Measurements from ENCODE around the gene NUP43.
"Not testable (repeated sequence)": the region's sequence is repeated elsewhere in the genome, so short reads cannot be mapped to it uniquely, and the experiment has no call there.

The NUP43 gene, protein sequence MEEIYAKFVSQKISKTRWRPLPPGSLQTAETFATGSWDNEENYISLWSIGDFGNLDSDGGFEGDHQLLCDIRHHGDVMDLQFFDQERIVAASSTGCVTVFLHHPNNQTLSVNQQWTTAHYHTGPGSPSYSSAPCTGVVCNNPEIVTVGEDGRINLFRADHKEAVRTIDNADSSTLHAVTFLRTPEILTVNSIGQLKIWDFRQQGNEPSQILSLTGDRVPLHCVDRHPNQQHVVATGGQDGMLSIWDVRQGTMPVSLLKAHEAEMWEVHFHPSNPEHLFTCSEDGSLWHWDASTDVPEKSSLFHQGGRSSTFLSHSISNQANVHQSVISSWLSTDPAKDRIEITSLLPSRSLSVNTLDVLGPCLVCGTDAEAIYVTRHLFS

DNA sequence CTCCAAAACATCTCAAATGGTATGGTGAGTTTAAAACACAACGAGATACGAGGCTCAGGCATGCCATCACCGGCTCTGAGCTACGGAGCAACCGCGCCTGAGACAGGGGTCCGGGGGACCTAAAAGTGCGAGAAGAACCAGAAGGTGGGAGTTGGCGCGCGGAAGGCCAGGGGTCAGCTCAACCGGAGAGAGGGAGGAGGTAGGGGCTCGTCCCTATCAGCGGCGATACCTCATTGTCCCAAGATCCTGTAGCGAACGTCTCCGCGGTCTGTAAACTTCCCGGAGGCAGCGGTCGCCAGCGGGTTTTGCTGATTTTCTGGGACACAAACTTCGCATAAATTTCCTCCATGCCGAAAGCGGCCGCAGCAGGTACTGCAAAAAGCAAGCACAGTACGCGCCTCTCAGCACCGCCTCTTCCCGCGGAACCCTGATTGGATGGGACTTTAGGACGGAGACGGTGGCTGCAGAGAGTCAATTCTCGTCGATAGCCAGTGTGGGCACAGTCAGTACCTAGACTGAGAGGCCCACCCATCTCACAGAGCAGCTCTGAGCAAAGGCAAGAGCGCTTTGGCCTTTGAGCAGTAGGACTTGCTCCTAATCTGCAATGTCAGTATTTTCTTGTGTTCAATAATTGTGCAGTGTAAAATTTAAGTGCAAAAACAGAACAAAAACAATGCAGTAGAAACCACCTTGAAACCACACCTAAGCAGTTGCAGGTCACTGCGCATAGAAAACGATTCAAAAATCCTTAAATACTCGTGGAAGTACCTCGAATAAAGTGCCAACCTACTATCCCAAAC is at the start of gene NUP43:
Gene NUP43, minus strand, starts transcription at position 383 of the 800 bp plus-strand sequence. Its CDS starts 34 bp downstream, at position 349.
- DNase-seq (ENCODE audit: low read depth in 2 of 2): peak; percentile 90 to 92

DNA sequence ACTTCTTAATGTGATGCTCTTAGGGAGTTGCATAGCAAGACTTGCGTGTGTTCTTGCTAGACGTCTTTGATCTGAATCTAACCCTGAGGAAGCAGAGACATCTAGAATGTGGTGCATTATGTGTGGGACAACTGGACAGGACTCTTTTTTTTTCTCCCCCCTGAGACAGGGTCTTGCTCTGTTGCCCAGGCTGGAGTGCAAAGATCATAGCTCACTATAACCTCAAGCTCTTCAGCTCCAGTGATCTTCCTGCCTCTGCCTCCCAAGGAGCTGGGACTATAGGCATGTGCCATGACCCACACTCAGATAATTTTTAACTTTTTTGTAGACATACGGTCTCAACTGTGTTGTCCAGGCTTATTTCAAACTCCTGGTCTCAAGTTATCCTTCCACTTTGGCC is 37.2 kb upstream of the NUP43 start:
- DNase-seq (ENCODE audit: low read depth in 2 of 2): no peak

DNA sequence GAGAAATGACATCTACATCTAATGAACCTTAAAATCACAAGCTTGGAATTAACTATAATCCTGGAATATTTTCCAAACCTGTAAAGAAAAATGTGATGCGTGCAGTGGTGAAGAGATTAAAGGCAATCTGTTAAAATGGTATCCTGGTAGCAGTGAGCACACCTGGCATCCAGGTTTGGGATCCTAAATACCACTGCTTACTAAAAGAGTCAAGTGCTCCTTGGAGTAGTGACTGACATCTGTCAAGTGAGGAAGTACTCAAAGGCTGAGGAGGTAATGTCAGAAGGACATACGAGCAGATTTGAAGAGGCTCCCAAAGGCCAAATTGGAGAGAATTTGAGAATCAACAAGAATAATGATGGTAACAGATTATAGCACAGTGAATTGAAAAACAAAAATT is 36.0 kb upstream of the NUP43 start:
- no peak for DNase-seq (ENCODE audit: low read depth in 2 of 2)

DNA sequence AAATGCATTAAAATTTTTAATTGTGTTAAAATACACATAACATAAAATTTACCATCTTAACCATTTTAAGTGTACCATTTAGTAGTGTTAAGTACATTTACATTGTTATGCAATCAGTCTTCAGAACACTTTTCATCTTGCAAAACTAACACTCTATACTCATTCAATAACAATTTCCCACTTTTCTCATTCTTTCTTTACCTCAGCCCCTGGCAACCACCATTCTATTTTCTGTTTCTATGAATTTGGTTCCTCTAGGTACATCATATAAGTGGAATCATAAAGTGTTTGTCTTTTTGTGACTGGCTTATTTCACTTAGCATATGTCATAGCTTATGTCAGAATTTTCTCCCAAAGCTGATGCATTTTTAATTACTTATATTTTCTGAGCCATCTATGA is 35.4 kb upstream of the NUP43 start:
- DNase-seq (ENCODE audit: low read depth in 2 of 2): no peak

DNA sequence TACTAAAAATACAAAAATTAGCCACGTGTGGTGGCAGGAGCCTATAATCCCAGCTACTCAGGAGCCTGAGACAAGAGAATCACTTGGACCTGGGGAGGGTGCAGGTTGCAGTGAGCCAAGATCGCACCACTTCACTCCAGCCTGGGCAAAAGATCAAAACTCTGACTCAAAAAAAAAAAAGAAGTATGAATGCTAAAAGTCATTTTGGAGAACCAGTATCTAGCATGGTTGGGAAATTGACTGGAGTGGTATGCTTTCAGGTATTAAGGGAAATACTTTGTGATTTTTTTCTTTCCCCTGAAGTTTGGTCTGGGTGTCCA is 33.3 kb upstream of the NUP43 start:
- DNase-seq (ENCODE audit: low read depth in 2 of 2): no peak

DNA sequence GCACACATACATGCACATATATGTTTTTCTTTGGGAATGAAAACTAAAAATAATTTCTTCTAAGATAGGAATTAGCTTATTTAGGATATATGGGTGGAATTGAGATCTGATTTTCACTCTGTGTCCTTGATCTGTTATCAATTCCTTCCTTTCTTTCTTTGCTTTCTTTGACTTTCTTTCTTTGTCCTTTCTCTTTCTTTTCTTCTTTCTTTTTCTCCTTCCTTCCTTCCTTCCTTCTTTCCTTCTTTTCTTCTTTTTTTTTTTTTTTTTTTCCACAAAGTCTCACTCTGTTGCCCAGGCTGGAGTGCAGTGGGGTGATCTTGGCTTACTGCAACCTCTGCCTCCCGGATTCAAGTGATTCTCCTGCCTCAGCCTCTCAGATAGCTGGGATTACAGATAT is 31.3 kb upstream of the NUP43 start:
- DNase-seq (ENCODE audit: low read depth in 2 of 2): no peak

DNA sequence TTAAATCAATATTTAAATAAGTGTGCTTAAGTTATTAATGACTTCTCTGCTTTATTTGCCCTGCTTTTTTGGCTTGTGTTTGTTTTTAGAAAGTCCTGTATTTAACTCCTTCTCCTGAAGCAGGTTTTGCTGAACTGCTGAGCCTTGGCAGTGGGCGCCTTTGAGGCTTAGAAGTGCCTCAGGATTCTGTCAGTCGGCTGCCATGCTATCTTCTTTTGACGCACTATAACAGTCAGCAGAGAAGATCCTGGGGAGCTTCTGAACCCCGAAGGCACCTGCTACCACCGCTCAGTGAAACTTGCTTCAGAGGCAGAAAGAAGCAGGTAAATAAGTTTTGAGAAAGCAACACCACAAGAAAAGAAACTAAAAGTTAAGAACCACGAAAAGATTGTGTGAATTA is 25.6 kb upstream of the NUP43 start:
- no peak for DNase-seq (ENCODE audit: low read depth in 2 of 2)

DNA sequence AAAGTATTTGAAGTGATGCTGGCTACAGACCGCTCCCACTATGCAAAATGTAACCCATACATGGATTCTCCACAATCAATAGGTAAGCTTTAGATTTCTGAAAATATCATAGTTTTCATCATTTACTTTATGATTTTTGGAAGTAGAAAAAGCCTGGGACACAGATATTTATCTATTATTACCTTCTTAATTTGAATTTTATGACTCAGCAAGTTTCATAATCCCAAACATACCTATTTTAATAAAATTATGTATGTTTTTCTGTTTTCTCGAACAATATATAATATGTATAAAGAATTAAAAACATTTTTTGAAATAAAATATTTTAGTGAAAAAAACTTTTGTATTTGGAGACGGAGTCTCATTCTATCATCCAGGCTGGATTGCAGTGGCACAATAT is 24.9 kb upstream of the NUP43 start:
- DNase-seq (ENCODE audit: low read depth in 2 of 2): no peak

DNA sequence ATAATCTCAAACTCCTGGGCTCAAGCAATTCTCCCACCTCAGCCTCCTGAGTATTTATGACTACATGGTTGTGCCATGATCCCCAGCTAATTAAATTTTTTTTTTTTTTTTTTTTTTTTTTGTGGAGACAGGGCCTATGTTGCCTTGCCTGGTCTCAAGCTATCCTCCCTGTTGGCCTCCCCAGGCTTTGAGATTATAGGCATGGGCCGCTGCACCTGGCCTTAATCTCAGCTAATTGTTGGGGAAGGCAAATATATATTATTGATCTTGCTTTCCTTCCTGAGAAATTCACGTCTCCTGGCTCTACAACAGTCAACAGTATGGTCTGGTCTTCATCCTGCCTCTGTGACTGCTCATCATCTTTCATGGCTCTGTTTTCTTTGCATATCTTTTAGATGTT is 23.3 kb upstream of the NUP43 start:
- DNase-seq (ENCODE audit: low read depth in 2 of 2): no peak

DNA sequence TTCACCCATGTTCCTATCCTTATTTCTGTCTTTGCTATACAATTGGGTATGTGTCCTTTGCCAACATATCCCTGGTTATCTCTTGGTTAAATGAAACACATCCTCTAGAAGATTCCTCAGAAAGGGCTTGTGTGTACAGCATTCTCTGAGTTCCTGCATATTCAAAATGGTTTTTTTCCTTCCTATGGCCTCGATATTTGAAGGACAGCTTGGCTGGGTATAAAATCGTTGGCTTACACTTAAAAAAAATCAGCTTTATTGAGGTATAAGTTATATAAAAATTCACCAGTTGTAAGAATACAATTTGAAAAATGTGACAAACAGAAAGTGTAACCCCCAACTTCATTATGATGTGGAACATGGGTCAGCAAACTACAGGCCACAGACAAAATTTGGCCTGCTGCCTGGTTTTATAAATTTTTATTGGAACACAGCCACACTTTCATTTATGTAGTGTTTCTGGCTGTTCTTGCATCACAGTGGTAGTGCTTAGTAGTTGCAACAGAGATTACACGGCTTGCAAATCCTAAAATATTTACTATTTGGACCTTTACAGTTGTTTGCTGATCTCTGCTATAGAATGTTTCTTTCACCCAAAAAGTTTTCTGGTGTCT is 19.9 kb upstream of the NUP43 start:
- no peak for DNase-seq (ENCODE audit: low read depth in 2 of 2)

DNA sequence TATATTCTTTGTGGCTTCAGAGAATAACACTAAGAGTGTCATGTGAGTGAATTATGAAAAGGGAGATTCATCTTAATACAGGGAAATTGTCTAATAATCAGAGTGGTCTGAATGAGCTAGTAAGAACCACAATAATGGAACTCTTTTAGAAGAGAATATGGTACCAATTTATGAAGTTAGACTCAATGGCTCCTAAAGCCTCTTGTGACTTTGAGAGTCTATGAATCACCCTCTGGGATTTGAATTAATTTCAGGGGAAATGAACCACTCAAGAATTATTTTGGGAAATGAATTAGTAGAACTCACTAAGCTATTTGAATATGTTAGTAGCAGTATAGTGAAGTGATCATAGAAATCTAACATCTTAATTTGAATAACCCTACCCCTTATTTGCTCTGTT is 17.5 kb upstream of the NUP43 start:
- no peak for DNase-seq (ENCODE audit: low read depth in 2 of 2)

DNA sequence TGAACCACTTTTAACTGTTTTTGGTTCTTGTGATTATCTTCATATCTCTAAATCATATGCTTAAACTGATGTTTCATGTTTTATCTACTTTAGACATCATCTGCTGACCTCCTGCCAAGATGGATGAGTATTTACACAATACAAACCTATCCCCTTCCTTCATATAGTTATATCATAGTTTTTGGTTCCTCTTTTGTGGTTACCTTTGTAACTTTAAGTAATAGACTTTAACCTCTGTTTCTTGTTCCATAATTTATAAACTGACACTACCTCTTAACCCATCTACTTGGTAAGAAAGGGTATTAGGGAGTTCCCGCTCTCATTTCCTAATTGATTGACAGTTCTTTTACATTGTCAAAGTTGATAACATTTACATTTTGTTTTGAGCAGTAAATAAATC is 15.1 kb upstream of the NUP43 start:
- DNase-seq (ENCODE audit: low read depth in 2 of 2): no peak

DNA sequence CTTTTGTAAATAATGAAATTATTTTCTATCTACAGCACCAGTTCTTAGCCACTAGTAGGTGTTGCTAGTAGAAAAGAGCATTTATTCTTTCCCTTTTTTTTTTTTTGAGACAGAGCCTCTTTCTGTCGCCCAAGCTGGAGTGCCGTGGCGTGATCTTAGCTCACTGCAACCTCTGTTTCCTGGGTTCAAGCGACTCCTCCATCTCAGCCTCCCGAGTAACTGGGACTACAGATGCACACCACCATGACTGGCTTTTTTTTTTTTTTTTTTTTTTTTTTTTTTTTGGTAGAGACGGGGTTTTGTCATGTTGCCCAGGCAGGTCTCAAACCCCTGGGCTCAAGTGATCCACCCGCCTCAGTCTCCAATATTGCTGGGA is 9.9 kb upstream of the NUP43 start:
- no peak for DNase-seq (ENCODE audit: low read depth in 2 of 2)

DNA sequence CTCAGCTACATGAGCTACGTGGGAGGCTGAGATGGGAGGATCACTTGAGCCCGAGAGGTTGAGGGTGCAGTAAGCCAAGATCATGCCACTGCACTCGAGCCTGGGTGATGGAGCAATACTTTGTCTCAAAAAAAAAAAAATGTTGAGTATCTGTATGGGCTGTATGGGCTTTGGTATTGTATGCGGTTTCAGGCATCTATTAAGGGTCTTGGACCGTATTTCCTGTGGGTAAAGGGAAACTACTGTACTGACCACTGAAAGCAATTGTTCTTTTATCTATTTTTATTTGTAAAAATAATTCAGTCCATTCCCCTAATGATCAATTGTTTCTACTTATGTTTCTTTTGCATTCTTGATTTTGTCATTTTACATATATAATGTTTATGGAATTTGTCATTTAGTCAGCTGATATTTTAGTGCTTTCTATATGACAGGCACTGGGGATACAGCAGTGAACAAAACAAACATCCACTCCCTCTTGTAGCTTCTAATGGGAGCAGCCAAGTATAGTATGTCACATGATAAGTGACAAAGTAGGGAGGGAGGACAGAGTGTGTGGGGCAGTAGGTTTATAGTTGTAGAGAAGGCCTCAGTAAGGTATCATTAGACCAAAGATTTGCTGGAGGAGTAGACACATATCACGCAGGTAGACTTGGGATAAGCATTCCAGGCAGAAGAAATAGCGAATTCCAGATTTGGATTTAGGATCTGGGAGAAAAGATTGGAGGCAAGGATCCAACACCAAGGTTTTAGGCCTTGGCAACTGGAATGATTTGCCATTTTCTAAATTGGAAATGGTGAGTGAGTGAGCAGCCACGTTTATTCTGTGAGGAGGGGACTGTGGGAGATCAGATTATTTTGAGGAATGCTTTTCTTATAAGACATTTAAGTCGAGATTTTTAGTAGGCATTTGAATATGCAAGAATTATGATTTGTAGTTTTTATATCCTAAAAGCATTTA is 9.3 kb upstream of the NUP43 start:
- no peak for DNase-seq (ENCODE audit: low read depth in 2 of 2)

DNA sequence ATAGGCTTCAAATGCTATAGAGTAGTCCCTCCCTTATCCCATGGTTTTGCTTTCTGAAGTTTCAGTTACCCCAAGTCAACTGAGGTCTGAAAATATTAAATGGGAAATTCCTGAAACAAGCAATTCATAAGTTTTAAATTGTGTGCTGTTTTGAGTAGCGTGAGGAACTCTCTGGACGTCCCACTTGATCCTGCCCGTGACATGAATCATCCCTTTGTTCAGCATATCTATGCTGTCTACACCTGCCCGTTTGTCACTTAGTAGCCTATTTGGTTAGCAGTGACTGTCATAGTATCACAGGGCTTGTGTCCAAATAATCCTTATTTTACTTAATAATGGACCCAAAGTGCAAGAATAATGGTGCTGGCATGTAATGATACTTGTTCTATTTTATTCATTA is 8.2 kb upstream of the NUP43 start:
- DNase-seq (ENCODE audit: low read depth in 2 of 2): no peak

DNA sequence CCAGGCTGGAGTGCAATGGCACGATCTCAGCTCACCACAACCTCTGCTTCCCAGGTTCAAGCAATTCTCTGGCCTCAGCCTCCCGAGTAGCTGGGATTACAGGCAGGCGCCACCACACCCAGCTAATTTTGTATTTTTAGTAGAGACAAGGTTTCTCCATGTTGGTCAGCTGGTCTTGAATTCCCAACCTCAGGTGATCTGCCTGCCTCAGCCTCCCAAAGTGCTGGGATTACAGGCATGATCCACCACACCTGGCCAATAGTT is 7.0 kb upstream of the NUP43 start:
- DNase-seq (ENCODE audit: low read depth in 2 of 2): not testable (repeated sequence)

DNA sequence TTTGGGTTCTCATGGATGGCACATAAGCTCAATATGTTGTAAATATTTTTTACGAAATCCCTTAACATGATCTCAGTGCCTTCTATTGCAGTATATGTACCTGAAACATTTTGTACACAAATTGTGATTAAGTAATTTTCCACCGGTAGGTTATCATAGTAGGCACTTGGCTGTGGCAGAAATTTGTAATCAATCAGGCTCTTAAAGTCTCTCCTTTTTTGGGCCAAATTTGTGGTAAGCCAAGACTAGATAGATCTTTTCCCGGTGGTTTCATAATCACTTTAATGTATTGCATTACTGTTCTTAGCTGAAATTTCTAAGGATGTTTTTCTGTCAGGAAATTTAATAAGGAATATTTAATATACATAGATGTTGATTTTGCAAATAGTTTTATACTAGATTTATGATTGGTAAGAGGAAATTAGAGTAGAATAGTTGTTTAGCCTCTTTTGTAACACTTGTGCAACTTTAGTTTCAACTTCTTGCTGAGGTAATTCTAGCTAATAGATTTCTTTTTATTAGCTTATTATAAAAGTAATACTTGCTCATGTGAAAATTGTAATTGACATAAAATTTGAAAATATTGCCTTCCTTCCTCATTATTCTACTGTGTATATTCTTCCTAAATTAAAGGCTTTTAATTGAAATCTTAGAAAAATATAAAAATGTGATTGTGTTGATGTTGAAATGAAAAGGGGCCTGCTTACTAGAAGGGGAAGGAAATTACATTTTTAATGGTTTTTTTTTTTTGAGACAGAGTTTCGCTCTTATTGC is 6.5 kb upstream of the NUP43 start:
- DNase-seq (ENCODE audit: low read depth in 2 of 2): no peak

DNA sequence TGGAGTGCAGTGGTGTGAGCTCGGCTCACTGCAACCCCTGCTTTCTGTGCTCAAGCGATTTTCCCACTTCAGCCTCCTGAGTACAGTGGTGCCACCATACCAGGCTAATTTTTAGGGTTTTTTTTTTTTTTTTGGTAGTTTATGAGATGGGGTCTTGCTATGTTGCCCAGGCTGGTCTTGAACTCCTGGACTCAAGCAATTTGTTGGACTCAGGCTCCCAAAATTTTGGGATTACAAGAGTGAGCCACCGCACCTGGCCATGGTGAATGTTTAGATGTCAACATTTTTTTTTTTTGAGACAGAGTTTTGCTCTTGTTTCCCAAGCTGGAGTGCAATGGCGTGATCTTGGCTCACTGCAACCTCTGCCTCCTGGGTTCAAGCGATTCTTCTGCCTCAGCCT is 5.6 kb upstream of the NUP43 start:
- DNase-seq (ENCODE audit: low read depth in 2 of 2): not testable (repeated sequence)

DNA sequence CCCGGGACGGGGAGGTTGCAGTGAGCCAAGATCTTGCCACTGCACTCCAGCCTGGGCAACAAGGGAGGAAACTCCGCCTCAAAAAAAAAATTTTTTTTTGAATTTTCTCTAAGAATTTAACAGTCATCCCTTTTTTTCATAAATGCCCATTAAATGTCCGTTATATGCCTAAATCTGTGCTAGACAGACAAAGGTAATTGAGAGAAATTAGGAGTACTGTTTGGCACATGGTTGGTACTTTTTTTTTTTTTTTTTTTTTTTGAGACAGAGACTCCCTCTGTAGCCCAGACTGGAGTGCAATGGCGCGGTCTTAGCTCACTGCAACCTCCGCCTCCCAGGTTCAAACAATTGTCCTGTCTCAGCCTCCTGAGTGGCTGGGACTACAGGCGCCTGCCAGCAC is 4.9 kb upstream of the NUP43 start:
- no peak for DNase-seq (ENCODE audit: low read depth in 2 of 2)

DNA sequence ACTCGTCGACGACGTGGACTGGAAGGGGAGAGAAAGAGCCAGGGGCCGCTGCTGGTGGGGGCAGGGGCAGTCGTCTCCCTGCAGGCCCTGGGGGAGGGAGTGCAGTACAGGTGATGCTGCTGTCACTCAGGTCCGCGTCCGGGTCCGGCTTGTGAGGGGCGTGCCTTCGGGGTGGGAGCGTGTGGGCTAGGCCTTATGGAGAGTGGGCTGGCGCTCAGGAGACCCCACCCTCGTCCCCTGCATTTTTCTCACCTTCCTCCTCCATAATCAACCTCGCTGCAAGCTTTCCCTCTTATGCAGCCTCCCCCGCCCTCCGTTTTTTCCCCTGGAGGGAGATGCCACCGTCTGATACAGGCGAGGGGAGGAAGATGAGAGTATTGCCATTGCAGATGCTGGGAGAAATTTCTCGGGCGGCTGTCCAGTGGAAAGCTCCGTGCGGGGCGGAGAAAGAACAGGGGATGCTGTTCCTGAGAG is 3.8 kb upstream of the NUP43 start:
- peak; percentile 45 to 61 for DNase-seq (ENCODE audit: low read depth in 2 of 2)

DNA sequence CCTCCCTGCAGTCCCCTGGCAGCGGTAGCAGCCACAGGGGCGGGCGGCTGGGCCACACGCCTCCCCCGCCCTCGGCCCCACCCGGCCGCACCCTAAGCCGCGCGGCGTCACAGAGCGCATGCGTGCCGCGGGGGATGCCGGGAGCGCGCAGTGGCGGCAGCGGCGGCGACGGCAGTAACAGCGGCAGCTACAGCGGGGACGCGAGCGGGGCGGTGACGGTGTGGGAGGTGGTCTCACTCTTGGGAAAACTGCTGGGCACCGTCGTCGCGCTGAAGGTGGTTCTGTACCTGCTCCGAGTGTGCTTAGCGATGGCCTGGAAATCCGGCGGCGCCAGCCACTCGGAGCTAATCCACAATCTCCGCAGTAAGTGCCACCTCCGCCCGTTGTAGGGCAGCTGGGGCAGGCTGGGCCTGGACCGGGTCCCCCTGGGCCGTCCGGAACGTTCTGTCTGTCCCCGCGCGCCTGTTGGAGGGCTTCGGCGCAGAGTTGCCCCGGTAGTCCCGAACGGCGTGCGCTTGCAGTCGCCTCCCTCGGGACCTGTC is 3.3 kb upstream of the NUP43 start, which contains the start of gene PCMT1:
Gene PCMT1, plus strand, starts transcription at position 148 of the 542 bp plus-strand sequence. Its CDS starts 161 bp downstream, at position 309.
- DNase-seq (ENCODE audit: low read depth in 2 of 2): peak; percentile 77 to 88

All from stimulated activated CD4-positive, alpha-beta T cell treated with anti-CD3 and anti-CD28 coated beads, Interleukin-15, amount 100 ng/mL, for 48 hours (primary cell).